NCI-H748 (cell line): Measurements from ENCODE around the gene LYRM4.
A peak's percentile ranks its signal among the peaks of the same experiment; 100 is the strongest.

ENCODE experiments used
- DNase-seq: peaks from one replicate; lab custom pipeline; 2025; ENCODE audit not compliant: unreplicated experiment; lab: John Stamatoyannopoulos, UW

The LYRM4 gene

GRCh38 chr6:5282191-5282623 is 21.5 kb upstream of the LYRM4 start:
- DNase-seq, result no peak

DNA sequence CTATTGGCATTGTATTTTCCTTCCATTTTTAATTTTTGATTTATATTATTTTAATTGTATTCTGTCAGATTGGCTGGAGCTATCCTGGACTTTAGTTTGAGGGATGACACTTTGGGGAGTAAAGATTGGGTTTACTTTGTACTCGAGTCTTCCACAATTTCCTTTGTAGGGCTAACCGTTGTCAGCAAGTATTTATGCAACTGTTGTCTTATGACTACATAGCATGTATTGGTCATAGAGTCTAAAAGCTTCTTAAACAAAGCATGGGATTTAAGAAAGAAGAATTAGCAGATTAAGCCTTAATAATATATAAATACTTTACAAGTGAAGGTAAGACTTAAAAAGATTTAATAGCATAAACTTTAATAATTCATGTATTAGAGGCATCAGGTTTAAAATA is 20.2 kb upstream of the LYRM4 start:
- DNase-seq, result no peak

DNA sequence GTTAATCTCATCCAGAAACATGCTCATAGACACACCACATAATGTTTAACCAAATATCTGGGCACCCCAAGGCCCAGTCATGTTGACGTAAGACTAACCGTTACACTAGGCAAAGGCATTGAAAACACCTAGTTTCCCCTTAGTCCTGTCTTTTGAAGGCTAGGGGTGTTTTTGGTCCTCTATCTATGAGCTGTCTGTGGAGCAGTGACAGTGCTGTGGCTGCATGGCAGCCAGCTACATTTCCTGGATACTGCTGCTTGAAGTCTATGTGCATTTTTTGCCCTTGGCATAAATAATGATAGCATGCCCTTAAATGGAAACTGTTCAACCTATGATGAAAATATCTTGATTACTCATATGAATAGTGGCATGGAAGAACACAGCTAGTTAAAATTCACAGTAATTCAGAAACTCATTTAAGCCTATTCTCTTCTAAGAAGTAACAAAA is 19.2 kb upstream of the LYRM4 start:
- no peak for DNase-seq

GRCh38 chr6:5278565-5279120 is 17.9 kb upstream of the LYRM4 start:
- no peak for DNase-seq

GRCh38 chr6:5278047-5278446 is 17.3 kb upstream of the LYRM4 start:
- DNase-seq, result no peak

GRCh38 chr6:5277589-5277988 is 16.8 kb upstream of the LYRM4 start:
- DNase-seq, result no peak

GRCh38 chr6:5276581-5276980 is 15.8 kb upstream of the LYRM4 start:
- DNase-seq, result no peak

GRCh38 chr6:5275497-5275896 is 14.7 kb upstream of the LYRM4 start:
- no peak for DNase-seq

DNA sequence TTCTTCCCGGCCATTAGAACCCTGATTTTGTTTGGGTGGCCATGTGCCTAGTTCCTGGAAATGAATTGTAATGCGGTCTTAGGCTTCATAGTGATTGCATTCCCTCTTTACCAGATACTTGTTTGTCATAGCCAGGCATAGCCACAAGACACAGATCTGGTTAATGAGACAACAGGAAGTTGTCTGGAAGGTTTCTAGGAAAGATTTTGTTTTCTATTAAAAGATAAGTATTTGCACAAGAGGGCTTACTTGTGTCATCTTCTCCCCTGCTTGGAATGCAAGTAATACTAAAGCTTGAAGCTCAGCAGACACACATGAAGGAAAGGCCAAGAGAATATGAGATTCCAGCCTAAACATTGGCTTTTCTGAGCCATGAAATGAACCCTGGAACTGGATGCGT is 13.5 kb upstream of the LYRM4 start:
- no peak for DNase-seq

DNA sequence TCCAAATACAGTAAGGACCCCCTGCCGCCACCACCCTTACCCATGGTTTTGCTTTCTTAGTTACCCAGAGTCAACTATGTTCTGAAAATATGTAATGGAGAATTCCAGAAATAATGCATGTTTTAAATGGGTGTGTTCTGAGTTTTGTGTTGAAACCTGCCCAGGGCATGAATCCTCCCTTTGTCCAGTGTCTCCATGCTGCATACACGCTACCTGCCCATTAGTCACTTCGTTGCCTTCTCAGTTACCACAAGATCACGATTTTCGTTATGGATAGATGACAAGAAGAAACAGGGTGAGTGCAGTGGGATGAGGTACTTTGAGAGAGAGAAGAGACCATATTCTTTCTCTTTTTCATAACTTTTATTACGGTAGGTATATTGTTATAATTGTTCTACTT is 11.2 kb upstream of the LYRM4 start:
- no peak for DNase-seq

DNA sequence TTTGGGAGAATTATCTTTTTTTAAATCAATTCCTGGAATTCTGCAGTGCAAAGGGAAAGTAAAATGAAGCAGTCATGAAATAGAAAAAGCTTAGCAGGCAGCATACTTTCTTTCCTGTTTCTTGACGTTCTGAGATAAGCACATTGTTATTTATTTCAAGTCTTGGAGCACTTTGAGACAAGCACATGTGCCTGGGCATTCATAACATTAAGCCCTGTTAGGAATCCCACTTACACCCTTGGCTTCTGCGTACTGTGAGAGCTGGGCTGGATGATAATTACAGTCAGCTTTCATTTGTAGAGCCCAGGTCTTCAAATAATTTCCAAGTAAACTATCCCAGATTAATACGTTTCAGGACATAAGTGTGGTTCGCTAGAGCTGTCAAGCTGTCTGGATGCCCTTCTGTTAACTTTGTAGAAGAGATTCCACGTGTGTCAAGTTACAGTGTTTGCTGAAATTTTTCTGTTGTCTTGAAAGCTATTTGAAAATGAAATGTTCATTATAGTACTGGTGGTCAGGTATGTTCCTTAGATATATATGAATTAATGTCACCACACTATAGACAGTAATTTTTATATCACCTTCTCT is 9.4 kb upstream of the LYRM4 start:
- DNase-seq, result no peak

- DNase-seq, result no peak
These were observed 5.7 kb upstream of the LYRM4 start for GRCh38 chr6:5266423-5266822.

DNA sequence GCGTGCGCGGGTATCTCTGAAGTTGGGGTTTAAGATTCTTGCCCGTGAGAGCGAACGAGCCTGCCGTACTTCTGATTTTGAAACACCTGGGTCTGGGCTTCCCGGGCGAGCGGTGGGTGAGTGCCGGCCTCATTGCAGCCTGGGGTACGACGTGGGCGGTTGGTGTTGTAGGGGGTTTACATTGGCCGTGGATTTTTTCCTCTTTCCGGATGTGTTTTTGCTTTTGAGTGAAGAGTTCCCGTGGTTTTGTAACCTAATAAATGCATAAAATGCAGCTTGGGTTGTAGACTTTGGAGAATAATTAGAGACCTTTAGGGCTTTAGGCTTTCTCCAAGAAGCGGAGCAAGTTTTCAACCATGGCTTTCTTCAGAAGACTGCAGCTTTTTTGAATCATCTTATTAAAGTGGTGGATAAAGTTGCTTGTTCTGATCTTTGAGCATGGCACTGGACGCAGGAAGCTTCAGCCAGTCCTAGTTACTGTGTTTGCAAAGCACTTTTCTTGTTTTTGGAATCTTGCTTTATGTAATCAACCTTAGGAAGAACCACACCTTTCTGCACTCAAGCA is 877 bp upstream of the LYRM4 start:
- no peak for DNase-seq

DNA sequence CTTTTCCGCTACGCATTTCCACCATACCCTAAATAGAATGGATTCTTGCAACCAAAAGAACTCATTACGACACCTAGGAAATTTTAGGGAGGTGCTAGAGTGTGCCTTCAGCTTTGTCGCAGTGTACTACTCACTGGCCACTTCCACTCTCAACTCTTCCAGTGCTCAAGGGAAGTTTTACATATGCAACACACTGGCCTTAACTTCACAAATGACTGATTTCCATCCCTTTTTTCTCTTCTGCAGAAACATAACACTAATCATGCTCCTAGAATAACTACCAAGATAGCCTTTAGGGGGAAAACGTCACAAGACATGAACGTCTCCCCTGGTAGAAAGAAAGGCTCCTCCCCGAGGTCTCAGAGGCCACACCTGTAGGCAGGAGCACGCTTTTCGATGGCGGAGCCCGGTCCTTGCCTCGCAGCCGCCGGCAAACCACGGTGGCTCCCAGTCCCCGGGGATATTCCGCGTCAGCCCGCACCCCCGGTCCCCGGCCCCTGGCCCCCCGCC is 584 bp downstream of the LYRM4 start:
- peak; percentile 79 for DNase-seq

GRCh38 chr6:5259428-5259827 is 1.3 kb downstream of the LYRM4 start:
- no peak for DNase-seq

DNA sequence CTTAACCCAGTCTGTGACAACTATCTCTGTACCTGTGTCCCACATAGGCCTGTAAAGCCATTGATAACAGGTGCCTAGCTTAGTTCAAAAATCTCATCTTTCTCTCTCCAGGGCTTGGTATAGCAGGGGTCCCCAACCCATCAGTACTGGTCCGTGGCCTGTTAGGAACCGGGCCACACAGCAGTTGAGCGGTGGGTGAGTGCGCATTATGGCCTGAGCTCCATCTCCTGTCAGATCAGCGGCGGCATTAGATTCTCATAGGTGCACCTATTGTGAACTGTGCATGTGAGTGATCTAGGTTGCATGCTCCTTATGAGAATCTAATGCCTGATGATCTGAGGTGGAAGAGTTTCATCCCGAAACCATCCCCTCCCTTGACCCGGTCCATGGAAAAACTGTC is 3.4 kb downstream of the LYRM4 start:
- DNase-seq, result no peak

GRCh38 chr6:5256952-5257351 is 3.8 kb downstream of the LYRM4 start:
- no peak for DNase-seq

- DNase-seq, result no peak
These were observed 9.8 kb downstream of the LYRM4 start for GRCh38 chr6:5250911-5251310.

- no peak for DNase-seq
These were observed 10.3 kb downstream of the LYRM4 start for GRCh38 chr6:5250451-5250850.

GRCh38 chr6:5249451-5250122 is 11.2 kb downstream of the LYRM4 start:
- no peak for DNase-seq

DNA sequence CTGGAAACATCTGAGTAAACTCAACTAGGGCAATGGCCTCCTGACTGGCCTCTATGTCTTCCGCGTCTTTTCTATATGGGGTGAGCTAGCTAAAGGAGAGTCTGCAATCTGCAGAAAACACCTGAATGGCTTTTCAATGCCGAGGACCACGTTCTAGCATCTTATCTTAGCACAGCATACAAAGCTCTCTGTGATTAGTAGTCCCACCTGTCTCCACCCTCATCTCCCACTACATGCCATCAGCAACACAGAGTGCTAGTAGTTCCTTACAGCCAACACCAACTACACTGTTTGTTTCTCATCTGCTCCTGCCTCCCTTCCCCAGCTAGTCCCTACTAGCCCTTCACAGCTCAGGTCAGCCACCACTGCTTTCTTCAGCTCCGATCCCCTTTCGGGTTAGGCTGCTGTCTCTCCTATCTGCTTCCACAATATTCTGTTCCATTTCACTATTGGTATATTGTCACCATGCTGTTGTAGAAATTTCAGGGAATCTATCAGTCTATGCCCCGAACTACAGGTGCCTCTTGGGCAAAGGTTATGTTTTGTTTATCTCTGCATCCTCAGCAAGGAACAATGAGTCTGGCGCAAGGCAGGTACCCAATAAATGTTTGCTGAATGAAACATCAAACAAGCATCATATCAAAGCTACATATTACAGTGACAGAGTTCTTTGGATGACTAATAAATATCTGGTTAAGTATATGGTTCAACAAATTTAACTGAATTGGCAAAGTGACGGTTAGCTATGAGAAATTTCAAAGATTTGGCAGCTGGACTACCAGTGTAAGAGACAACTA is 12.2 kb downstream of the LYRM4 start:
- DNase-seq, result no peak
